Measurements from ENCODE around the gene MOBP. TPM values are rescaled to one million over a fixed set of nuclear protein-coding genes. Genes with fewer than 3 reads are reported as not detected.

MOBP gene
- total RNA-seq, 1 donor from 2014 or later = under 0.01 TPM

DNA sequence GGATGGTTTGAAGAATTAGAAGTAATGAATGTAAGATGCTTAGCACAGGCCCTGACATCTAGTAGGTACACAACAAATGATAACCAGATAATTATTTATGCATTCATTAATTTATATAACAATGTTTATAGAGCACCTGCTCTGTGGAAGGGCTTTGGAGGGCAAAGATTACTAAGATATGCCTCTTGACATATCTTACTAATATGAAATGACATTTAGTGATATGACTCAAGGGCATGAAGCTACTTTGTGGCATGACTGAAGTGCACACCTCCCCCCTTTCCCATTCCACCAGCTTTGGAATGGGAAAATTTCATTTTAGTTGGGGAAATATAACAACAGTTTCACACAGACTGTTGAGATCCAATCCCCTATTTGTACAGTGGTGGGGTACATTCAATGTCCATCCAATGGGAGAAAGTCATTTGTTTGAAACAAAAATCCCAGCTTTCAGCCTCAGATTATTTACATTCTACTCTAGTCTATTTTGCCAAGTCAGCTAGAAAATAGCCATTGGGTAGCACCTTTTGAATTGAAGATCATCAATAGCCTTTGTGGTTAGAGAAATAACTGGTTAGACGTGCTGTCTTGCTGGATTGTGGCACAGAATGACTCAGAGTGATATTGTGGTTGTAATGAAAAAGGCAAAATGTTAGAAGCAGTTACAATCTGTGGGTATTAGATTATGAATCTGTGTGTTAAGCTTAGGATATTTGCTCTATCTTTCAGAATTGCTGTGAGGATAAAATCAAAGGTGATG is 72.9 kb downstream of the MOBP start:
- DNase-seq (ENCODE audit: low read depth in 2 of 2) = no peak

DNA sequence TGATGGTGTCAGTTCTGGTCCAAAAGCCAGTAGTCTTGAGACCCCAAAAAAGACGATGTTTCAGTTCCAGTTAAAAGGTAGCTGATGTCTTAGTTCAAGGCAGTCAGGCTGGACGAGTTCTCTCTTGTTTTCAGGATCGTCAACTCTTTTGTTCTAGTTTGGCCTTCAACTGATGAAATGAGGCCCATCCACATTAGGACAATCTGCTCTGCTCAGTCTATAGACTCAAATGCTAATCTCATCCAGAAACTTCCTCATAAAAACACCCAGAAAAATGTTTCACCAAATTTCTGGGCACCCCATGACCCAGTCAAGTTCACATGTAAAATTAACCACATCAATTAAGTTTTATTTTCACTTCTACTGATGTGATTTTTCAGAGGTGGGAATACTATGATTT is 74.0 kb downstream of the MOBP start:
- DNase-seq (ENCODE audit: low read depth in 2 of 2) = no peak

DNA sequence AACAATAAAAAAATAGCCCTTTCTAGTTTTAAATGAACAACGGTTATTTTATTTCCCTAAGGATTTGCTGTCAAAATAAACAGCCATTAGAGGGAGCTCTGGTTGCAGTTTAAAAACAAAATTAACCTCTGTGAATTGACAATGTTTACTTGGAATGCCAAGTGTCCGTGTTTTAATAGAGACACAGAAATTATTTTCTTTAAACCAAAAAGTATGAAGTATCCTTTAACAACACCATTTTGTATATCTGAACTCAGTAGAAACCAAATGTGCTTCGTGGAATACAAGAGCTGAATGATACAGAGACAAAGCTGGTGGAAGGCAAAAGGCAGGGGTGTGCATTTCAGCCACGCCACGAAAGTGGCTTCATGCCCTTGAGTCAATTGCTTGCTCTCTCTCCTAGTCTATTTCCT is 74.4 kb downstream of the MOBP start:
- DNase-seq (ENCODE audit: low read depth in 2 of 2) = peak; percentile 29 to 64

DNA sequence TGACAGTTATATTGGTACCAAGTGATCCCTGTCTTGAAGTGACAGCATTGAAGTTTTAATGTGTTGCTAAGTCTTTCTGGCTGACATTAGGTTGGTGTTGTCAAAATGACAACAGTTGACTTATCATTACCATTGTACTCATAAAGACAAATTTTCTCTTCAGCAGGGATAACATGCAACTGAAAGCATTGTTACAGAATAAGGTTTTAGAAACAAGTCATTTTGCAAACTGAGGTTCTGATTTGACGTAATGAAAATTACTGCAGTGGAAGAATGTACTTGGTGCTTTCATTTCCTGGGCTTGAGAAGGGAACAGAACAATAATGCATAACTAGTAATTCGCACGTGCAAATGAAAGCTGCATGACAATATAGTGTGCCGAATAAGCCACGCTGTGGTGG is 75.1 kb downstream of the MOBP start:
- DNase-seq (ENCODE audit: low read depth in 2 of 2) = no peak

DNA sequence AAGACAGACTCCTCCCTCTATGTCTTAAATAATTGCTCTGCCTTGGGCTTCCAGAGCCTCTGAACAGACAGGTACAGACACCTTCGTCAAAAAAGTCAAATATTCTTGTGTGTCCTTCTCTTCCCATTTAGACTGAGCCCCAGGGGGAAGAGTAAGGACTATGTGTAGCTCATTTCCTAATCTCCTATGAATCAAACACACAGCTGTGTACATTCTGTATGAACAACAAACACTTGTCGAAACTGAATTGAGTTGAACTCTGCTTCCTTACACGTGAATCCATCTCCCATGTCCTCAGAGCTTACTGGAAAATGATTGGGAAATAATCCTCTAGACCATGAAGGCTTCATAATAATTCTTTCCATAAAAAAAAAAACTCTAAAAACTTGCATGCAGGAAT is 80.8 kb downstream of the MOBP start:
- DNase-seq (ENCODE audit: low read depth in 2 of 2) = peak in 1 of 2 donors; percentile 28

DNA sequence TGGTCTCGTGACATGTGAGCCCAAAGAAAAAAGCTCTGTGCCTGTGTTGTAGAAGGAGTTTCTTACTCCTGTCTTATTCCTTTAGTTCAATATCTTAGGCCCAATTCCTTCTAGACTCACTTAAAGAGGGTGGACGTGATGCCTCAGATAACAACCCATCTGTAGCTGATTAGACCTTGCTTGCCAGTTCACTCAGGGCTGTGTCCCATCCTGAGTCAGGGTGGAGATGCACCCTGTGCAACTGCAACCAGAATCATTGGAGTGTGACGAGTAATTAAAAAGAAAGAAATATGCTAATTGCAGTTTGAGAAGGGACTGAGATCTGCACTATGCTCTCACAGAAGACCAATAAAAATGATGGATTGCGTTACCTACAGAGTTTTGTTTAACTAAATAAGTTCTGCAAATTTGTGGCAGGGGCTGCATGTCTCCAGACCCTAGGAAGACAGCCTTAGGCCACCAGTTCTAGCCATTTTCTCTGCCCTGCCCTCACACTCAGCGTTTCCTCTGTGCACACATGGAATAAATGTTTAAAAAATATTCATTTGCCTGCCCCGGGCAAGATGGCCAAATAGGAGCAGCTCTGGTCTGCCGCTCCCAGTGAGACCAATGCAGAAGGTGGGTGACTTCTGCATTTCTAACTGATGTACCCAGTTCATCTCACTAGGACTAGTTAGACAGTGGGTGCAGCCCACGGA is 83.0 kb downstream of the MOBP start:
- no peak for DNase-seq (ENCODE audit: low read depth in 2 of 2)

Other genes with a start within 250 kb of the MOBP start
- not detected in 2 replicates for gene CX3CR1, start 187.6 kb upstream of the MOBP start, total RNA-seq
- not detected in 2 replicates for gene CCR8, start 138.0 kb upstream of the MOBP start, total RNA-seq
- 13.5 and 19.1 TPM in 2 replicates for gene SLC25A38, start 84.3 kb upstream of the MOBP start, total RNA-seq
- gene RPSA, start 61.0 kb upstream of the MOBP start, total RNA-seq = 931 and 1,204 TPM in 2 replicates